HG03378 (cell line): ENCODE results near the gene PTGER3.
"Not testable (repeated sequence)": the region's sequence is repeated elsewhere in the genome, so short reads cannot be mapped to it uniquely, and the experiment has no call there.

Experiments
- ATAC-seq: cut with Tn5 transposase; IDR thresholded peaks from one replicate; pipeline ENCODE4 v1.9.1; 2021; ENCODE audit warnings: mild to moderate bottlenecking, moderate library complexity; ENCODE audit not compliant: unreplicated experiment

Gene PTGER3

GRCh38 chr1:71014178-71014579 lies 33.4 kb downstream of the PTGER3 start:
- no peak for ATAC-seq

GRCh38 chr1:71002709-71003475 lies 44.7 kb downstream of the PTGER3 start:
- ATAC-seq: no peak

- no peak for ATAC-seq
Observed at GRCh38 chr1:71001624-71002023, 46.0 kb downstream of the PTGER3 start.

GRCh38 chr1:70997793-70998192 lies 49.8 kb downstream of the PTGER3 start:
- ATAC-seq: no peak

GRCh38 chr1:70994753-70995268 lies 52.8 kb downstream of the PTGER3 start:
- ATAC-seq: no peak

GRCh38 chr1:70993798-70994197 lies 53.8 kb downstream of the PTGER3 start:
- no peak for ATAC-seq

GRCh38 chr1:70992521-70992920 lies 55.1 kb downstream of the PTGER3 start:
- ATAC-seq: no peak

GRCh38 chr1:70990469-70991253 lies 57.0 kb downstream of the PTGER3 start:
- no peak for ATAC-seq

GRCh38 chr1:70987497-70987896 lies 60.1 kb downstream of the PTGER3 start:
- ATAC-seq: no peak

- ATAC-seq: not testable (repeated sequence)
Observed at GRCh38 chr1:70985776-70986225, 61.8 kb downstream of the PTGER3 start.

- ATAC-seq: not testable (repeated sequence)
Observed at GRCh38 chr1:70985278-70985677, 62.3 kb downstream of the PTGER3 start.

GRCh38 chr1:70980361-70980760 lies 67.3 kb downstream of the PTGER3 start:
- no peak for ATAC-seq

- ATAC-seq: no peak
Observed at GRCh38 chr1:70979881-70980280, 67.7 kb downstream of the PTGER3 start.

GRCh38 chr1:70979313-70979712 lies 68.3 kb downstream of the PTGER3 start:
- ATAC-seq: no peak

- ATAC-seq: no peak
Observed at GRCh38 chr1:70978623-70979022, 69.0 kb downstream of the PTGER3 start.

GRCh38 chr1:70977575-70977974 lies 70.0 kb downstream of the PTGER3 start:
- ATAC-seq: no peak

- no peak for ATAC-seq
Observed at GRCh38 chr1:70977041-70977440, 70.6 kb downstream of the PTGER3 start.

GRCh38 chr1:70973754-70974153 lies 73.9 kb downstream of the PTGER3 start:
- ATAC-seq: no peak

- no peak for ATAC-seq
Observed at GRCh38 chr1:70970407-70970806, 77.2 kb downstream of the PTGER3 start.

- ATAC-seq: no peak
Observed at GRCh38 chr1:70966018-70966638, 81.5 kb downstream of the PTGER3 start.

- no peak for ATAC-seq
Observed at GRCh38 chr1:70963374-70963773, 84.2 kb downstream of the PTGER3 start.
